NB4 (cell line): Measurements from ENCODE around the gene GABRG3.

Source experiments
- POLR2A ChIP-seq: IDR thresholded peaks from 2 replicates; pipeline ENCODE4 v1.6.1; 2011; ENCODE audit warnings: mild to moderate bottlenecking; ENCODE audit not compliant: insufficient read length; ENCODE audit errors: extremely low read depth
- TF ChIP-seq, protein P1 (sequence below): IDR thresholded peaks from one replicate; pipeline ENCODE4 v1.5.1; 2012; ENCODE audit warnings: low read depth, low read length

DNA sequence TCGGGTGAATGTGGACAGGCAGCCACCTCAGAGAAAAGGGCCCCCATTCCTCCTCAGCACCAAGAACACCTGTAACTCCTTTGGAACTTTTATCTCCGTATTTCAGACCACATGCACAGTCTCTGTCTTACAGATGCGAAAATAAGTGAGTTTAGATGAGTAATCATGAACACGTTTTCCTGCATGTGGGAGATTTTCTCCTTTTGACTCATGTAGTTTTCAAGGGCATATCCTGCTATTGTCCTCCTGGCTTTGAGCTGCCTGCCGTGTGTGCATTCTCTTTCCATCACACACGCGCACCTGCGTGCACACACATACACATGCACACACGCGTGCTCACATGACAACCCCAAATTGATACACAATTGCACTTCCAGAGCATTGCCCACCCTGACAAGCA lies 239.2 kb downstream of the GABRG3 start:
- TF ChIP-seq, protein P1, sequence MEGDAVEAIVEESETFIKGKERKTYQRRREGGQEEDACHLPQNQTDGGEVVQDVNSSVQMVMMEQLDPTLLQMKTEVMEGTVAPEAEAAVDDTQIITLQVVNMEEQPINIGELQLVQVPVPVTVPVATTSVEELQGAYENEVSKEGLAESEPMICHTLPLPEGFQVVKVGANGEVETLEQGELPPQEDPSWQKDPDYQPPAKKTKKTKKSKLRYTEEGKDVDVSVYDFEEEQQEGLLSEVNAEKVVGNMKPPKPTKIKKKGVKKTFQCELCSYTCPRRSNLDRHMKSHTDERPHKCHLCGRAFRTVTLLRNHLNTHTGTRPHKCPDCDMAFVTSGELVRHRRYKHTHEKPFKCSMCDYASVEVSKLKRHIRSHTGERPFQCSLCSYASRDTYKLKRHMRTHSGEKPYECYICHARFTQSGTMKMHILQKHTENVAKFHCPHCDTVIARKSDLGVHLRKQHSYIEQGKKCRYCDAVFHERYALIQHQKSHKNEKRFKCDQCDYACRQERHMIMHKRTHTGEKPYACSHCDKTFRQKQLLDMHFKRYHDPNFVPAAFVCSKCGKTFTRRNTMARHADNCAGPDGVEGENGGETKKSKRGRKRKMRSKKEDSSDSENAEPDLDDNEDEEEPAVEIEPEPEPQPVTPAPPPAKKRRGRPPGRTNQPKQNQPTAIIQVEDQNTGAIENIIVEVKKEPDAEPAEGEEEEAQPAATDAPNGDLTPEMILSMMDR, result no peak
- no peak for TF ChIP-seq POLR2A
